ENCODE measurements around the gene MUS81.
"Not testable (repeated sequence)": the region's sequence is repeated elsewhere in the genome, so short reads cannot be mapped to it uniquely, and the experiment has no call there.

MUS81 gene

GRCh38 chr11:65860278-65861164 is at the start of gene MUS81:
MUS81 (plus strand) TSS chr11:65860433; CDS start chr11:65860754, 321 bp downstream.
- peak; percentile 92 for DNase-seq (ENCODE audit: low spot score)

- DNase-seq (ENCODE audit: low spot score): no peak
These were observed 48.3 kb upstream of the MUS81 start for GRCh38 chr11:65811764-65812475.

- DNase-seq (ENCODE audit: low spot score): peak; percentile 18
These were observed 45.9 kb upstream of the MUS81 start for GRCh38 chr11:65814131-65814985.

- DNase-seq (ENCODE audit: low spot score): no peak
These were observed 45.2 kb upstream of the MUS81 start for GRCh38 chr11:65814986-65815565.

GRCh38 chr11:65816696-65817095 is 43.5 kb upstream of the MUS81 start:
- DNase-seq (ENCODE audit: low spot score): no peak

- DNase-seq (ENCODE audit: low spot score): peak; percentile 17
These were observed 42.9 kb upstream of the MUS81 start for GRCh38 chr11:65817312-65817834.

- peak; percentile 89 for DNase-seq (ENCODE audit: low spot score)
These were observed 42.2 kb upstream of the MUS81 start for GRCh38 chr11:65817835-65818680.

- no peak for DNase-seq (ENCODE audit: low spot score)
These were observed 39.1 kb upstream of the MUS81 start for GRCh38 chr11:65821107-65821506.

- no peak for DNase-seq (ENCODE audit: low spot score)
These were observed 37.3 kb upstream of the MUS81 start for GRCh38 chr11:65822776-65823528.

- no peak for DNase-seq (ENCODE audit: low spot score)
These were observed 33.1 kb upstream of the MUS81 start for GRCh38 chr11:65826984-65827735.

- no peak for DNase-seq (ENCODE audit: low spot score)
These were observed 30.8 kb upstream of the MUS81 start for GRCh38 chr11:65829459-65829858.

GRCh38 chr11:65832231-65832630 is 28.0 kb upstream of the MUS81 start:
- not testable (repeated sequence) for DNase-seq (ENCODE audit: low spot score)

GRCh38 chr11:65833297-65834030 is 26.8 kb upstream of the MUS81 start, which contains the start of gene SNX32:
SNX32 (plus strand) TSS chr11:65833963; CDS start chr11:65834066, 103 bp downstream.
- DNase-seq (ENCODE audit: low spot score): peak; percentile 92

- DNase-seq (ENCODE audit: low spot score): no peak
These were observed 26.0 kb upstream of the MUS81 start for GRCh38 chr11:65834202-65834601.

- DNase-seq (ENCODE audit: low spot score): no peak
These were observed 18.1 kb upstream of the MUS81 start for GRCh38 chr11:65842144-65842543.

GRCh38 chr11:65843811-65844210 is 16.4 kb upstream of the MUS81 start:
- DNase-seq (ENCODE audit: low spot score): no peak

- DNase-seq (ENCODE audit: low spot score): no peak
These were observed 15.9 kb upstream of the MUS81 start for GRCh38 chr11:65844231-65844872.

GRCh38 chr11:65847746-65848145 is 12.5 kb upstream of the MUS81 start:
- DNase-seq (ENCODE audit: low spot score): no peak

Measured in globus pallidus (tissue), 1 donor.